Tibial nerve (tissue), 3 donors: ENCODE results near the gene TMSB10.

Experiments used
- CTCF ChIP-seq, 5 experiments: fragments of 200-600 bp in 3 of 5; fragments of 450-650 bp in 2 of 5; sonication (generic) in 3 of 5; IDR thresholded peaks; one replicate each; pipeline ENCODE4 v1.5.1; 2016 to 2019; ENCODE audit warnings: antibody characterized with exemption in 5 of 5, mild to moderate bottlenecking in 3 of 5, moderate library complexity in 2 of 5
- POLR2A ChIP-seq, 2 donors: fragments of 450-650 bp; IDR thresholded peaks; one replicate each; pipeline ENCODE4 v1.6.1; 2017; ENCODE audit warnings: antibody characterized with exemption in 2 of 2, mild to moderate bottlenecking in 2 of 2, moderate library complexity in 2 of 2

- TF ChIP-seq POLR2A (IDR thresholded peaks at IDR 0.05) (no peak), CTCF (IDR thresholded peaks at IDR 0.05) (no peak)
Observed at GRCh38 chr2:84855731-84856130, 49.7 kb upstream of the TMSB10 start.
